Mucosa of descending colon (tissue), 3 donors: ENCODE results near the gene IFNGR2. TPM values are rescaled to one million over a fixed set of nuclear protein-coding genes. Genes with fewer than 3 reads are reported as not detected.

Source experiments
- ATAC-seq: fragments of 200-7000 bp; cut with Tn5 transposase; one replicate; pipeline ENCODE4 v1.9.1; 2020; ENCODE audit warnings: mild to moderate bottlenecking, moderate library complexity
- DNase-seq, 3 donors: peaks; one replicate each; pipeline ENCODE4 v3.0.0-alpha.2; 2020
- H3K36me3 ChIP-seq: fragments of 200-600 bp; one replicate; pipeline ENCODE4 v1.8.0; 2021; ENCODE audit warnings: low read depth, mild to moderate bottlenecking
- H3K4me1 ChIP-seq: fragments of 200-600 bp; one replicate; pipeline ENCODE4 v1.8.0; 2021; ENCODE audit warnings: low read depth, mild to moderate bottlenecking
- H3K4me3 ChIP-seq: fragments of 200-600 bp; one replicate; pipeline ENCODE4 v1.8.0; 2021; ENCODE audit warnings: mild to moderate bottlenecking
- H3K9me3 ChIP-seq: fragments of 200-600 bp; one replicate; pipeline ENCODE4 v1.8.0; 2021; ENCODE audit warnings: mild to moderate bottlenecking
- CTCF ChIP-seq: fragments of 200-600 bp; IDR thresholded peaks from one replicate; pipeline ENCODE4 v1.8.0; 2022; ENCODE audit warnings: antibody characterized with exemption, mild to moderate bottlenecking
- intact Hi-C, 2 donors: fragments of 100-400 bp; cut with DNase I in 1 of 2; cut with micrococcal nuclease in 1 of 2; formaldehyde crosslinking; loops; one replicate each; pipeline versions ENCODE4 v1.11.0 to v1.11.1; 2022; cut with DNase I, micrococcal nuclease
- total RNA-seq, 3 donors: library from RNA; stranded (reverse); fragmentation: NEBNext Ultra II Directional in 2 of 3; extraction: Animal tissue kit (Norgen Biotek cat#: 25700) in 2 of 3; gene quantifications; one replicate each; pipeline versions ENCODE4 v1.2.1 to v1.2.4, GENCODE V29; 2021 to 2023
- donor health status: DM: no; HTN: no; CAD: no; lungs with moderate emphysema.
- donor health status: DM: no; HTN: no; CAD: no.
- donor health status: DM: no; HTN: yes; CAD: no.

IFNGR2 gene
- total RNA-seq, 3 donors from 2014 or later = 56.3 to 155 (median 87.8) TPM

- H3K4me3 ChIP-seq = no peak overlapping the region
- intact Hi-C loops = no loop called here
- ATAC-seq = no peak
- no peaks in the 10 kb centered on the region for H3K4me1 ChIP-seq
- no peaks in the 10 kb centered on the region for H3K9me3 ChIP-seq
- no peak for TF ChIP-seq CTCF
- no peak for DNase-seq
- no peaks in the 10 kb centered on the region for H3K36me3 ChIP-seq
These were observed 12.7 kb upstream of the IFNGR2 start for GRCh38 chr21:33390479-33390878.

DNA sequence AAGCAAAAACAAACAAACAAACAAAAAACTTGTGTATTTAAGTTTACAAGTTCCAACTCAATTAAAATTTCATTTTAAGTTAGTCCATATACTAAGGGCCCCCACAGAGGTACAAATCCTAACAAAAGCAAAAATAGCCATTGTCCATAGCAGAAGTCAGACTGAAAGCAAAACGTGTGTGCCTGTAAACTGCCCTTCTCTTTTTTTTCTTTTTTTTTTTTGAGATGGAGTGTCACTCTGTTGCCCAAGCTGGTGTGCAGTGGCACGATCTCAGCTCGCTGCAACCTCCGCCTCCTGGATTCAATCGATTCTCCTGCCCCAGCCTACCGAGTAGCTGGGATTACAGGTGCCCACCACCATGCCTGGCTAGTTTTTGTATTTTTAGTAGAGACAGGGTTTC is 11.6 kb upstream of the IFNGR2 start:
- TF ChIP-seq CTCF = no peak
- Histone ChIP-seq H3K4me3 (no peak overlapping the region), H3K4me1 (no peaks in the 10 kb centered on the region), H3K36me3 (no peaks in the 10 kb centered on the region), H3K9me3 (no peaks in the 10 kb centered on the region)
- intact Hi-C loops = no loop called here
- DNase-seq (no peak), ATAC-seq (no peak)

GRCh38 chr21:33392284-33392985 is 10.8 kb upstream of the IFNGR2 start:
- DNase-seq = no peak
- TF ChIP-seq CTCF = no peak
- intact Hi-C loops = no loop called here
- Histone ChIP-seq H3K36me3 (no peaks in the 10 kb centered on the region), H3K4me1 (no peaks in the 10 kb centered on the region), H3K9me3 (no peaks in the 10 kb centered on the region), H3K4me3 (no peak overlapping the region)
- no peak for ATAC-seq

GRCh38 chr21:33393348-33393747 is 9.9 kb upstream of the IFNGR2 start:
- no peaks in the 10 kb centered on the region for H3K4me1 ChIP-seq
- no peaks in the 10 kb centered on the region for H3K9me3 ChIP-seq
- DNase-seq = no peak
- no peak overlapping the region for H3K4me3 ChIP-seq
- intact Hi-C loops = no loop called here
- no peaks in the 10 kb centered on the region for H3K36me3 ChIP-seq
- TF ChIP-seq CTCF = no peak
- ATAC-seq = no peak

DNA sequence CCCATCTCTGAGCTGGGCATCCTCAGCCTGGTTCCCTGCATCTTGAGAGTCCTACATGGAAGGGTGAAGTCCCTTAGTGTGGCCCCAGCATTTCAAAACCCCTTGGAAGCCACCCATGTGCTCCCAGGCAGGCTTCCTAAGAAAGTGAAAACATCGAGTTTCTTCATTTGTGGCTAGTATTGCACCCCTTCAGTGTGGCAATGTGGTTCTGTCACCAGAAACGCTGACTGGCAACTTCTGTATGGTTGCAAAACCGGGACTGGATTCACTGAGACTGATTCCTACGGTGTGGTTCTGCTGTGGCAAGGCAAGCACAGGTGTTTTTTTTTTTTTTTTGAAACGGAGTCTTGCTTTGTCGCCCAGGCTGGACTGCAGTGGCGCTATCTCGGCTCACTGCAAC is 9.0 kb upstream of the IFNGR2 start:
- no peaks in the 10 kb centered on the region for H3K4me1 ChIP-seq

More for the DNA sequence above, 9.0 kb upstream of the IFNGR2 start:
- Histone ChIP-seq H3K36me3 (no peaks in the 10 kb centered on the region), H3K4me3 (no peak overlapping the region), H3K9me3 (no peaks in the 10 kb centered on the region)
- no peak for DNase-seq
- no peak for TF ChIP-seq CTCF
- intact Hi-C loops = no loop called here
- ATAC-seq = peak; percentile 44
